AG04450 (cell line): ENCODE results near the gene GNPTG. TPM values are rescaled to one million over a fixed set of nuclear protein-coding genes. Genes with fewer than 3 reads are reported as not detected.

Experiments used
- CTCF ChIA-PET: fragments of 300-600, 350-600 bp; formaldehyde crosslinking; extraction: SDS; loops from one replicate; lab custom pipeline; 2022; ENCODE audit warnings: antibody characterized with exemption, inconsistent platforms; lab: Charles Lee
- POLR2A ChIA-PET: fragments of 350-600 bp; formaldehyde crosslinking; extraction: SDS; loops from one replicate; lab custom pipeline; 2021; ENCODE audit warnings: antibody characterized with exemption, inconsistent platforms; lab: Yijun Ruan, JAX
- DNase-seq: peaks from one replicate; pipeline ENCODE4 v3.0.0-alpha.2; 2011; ENCODE audit warnings: low read depth, low spot score
- H3K27ac ChIP-seq: one replicate; pipeline ENCODE4 v1.5.1; 2012; ENCODE audit warnings: low read depth, low read length, control low read depth
- H3K27me3 ChIP-seq: one replicate; pipeline ENCODE4 v1.6.0; 2012; ENCODE audit warnings: low read length; ENCODE audit not compliant: control insufficient read depth, insufficient read depth
- H3K4me3 ChIP-seq: 2 replicates; pipeline ENCODE4 v1.5.1; 2011; ENCODE audit warnings: mild to moderate bottlenecking, low read depth, low read length, control low read depth
- H3K9me3 ChIP-seq: 2 replicates; pipeline ENCODE4 v1.5.1; 2012; ENCODE audit warnings: low read length; ENCODE audit not compliant: control insufficient read depth, insufficient read depth
- polyA plus RNA-seq: library from polyadenylated mRNA; depleted of rRNA; stranded (reverse); fragments of >200 nt; gene quantifications from 2 replicates; pipeline ENCODE4 v1.2.3, GENCODE V29; 2011
- TF ChIP-seq, protein P1 (sequence below): IDR thresholded peaks from 2 replicates; pipeline ENCODE4 v1.5.1; 2011; ENCODE audit warnings: low read depth, low read length, control low read depth, inconsistent platforms

Gene GNPTG
- polyA plus RNA-seq, 1 experiment: 40.5 TPM

GRCh38 chr16:1315081-1316032 lies 36.4 kb upstream of the GNPTG start:
- no peak for DNase-seq
- CTCF ChIA-PET: no interaction called here
- Histone ChIP-seq H3K4me3 (no peak overlapping the region), H3K27ac (no peak overlapping the region), H3K27me3 (no peaks in the 10 kb centered on the region), H3K9me3 (no peaks in the 10 kb centered on the region; the same call in 1 of the 2 replicates)
- POLR2A ChIA-PET: interaction anchor here (0.6 kb wide), 1 partner anchor 11 kb away, joined by 3 read pairs; no protein-coding TSS in a partner anchor
- TF ChIP-seq, protein P1, sequence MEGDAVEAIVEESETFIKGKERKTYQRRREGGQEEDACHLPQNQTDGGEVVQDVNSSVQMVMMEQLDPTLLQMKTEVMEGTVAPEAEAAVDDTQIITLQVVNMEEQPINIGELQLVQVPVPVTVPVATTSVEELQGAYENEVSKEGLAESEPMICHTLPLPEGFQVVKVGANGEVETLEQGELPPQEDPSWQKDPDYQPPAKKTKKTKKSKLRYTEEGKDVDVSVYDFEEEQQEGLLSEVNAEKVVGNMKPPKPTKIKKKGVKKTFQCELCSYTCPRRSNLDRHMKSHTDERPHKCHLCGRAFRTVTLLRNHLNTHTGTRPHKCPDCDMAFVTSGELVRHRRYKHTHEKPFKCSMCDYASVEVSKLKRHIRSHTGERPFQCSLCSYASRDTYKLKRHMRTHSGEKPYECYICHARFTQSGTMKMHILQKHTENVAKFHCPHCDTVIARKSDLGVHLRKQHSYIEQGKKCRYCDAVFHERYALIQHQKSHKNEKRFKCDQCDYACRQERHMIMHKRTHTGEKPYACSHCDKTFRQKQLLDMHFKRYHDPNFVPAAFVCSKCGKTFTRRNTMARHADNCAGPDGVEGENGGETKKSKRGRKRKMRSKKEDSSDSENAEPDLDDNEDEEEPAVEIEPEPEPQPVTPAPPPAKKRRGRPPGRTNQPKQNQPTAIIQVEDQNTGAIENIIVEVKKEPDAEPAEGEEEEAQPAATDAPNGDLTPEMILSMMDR: no peak

DNA sequence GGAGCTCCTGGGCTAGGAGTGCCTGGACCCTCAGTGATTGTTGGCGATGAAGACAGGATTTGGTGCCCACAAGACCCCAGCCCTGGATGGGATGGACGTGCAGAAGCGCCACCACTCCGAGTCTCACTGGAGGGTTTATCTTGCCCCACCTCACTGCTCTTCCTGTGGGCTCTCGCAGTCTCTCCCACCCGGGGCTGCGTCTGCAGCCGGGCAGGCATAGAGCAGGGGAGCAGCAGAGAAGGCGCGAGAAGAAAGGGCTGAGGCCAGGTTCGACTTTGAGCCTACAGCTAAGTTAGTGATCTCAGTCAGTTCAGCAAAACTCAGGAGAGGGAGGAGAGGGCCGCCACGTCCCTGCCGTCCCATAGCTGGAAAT lies 35.7 kb upstream of the GNPTG start:
- ChIA-PET POLR2A (interaction anchor here (0.6 kb wide), 1 partner anchor 10 kb away, joined by 3 read pairs; no protein-coding TSS in a partner anchor), CTCF (no interaction called here)
- Histone ChIP-seq H3K27me3 (no peaks in the 10 kb centered on the region), H3K9me3 (no peaks in the 10 kb centered on the region; the same call in 1 of the 2 replicates), H3K4me3 (no peak overlapping the region), H3K27ac (no peak overlapping the region)
- TF ChIP-seq, protein P1: no peak
- DNase-seq: no peak

DNA sequence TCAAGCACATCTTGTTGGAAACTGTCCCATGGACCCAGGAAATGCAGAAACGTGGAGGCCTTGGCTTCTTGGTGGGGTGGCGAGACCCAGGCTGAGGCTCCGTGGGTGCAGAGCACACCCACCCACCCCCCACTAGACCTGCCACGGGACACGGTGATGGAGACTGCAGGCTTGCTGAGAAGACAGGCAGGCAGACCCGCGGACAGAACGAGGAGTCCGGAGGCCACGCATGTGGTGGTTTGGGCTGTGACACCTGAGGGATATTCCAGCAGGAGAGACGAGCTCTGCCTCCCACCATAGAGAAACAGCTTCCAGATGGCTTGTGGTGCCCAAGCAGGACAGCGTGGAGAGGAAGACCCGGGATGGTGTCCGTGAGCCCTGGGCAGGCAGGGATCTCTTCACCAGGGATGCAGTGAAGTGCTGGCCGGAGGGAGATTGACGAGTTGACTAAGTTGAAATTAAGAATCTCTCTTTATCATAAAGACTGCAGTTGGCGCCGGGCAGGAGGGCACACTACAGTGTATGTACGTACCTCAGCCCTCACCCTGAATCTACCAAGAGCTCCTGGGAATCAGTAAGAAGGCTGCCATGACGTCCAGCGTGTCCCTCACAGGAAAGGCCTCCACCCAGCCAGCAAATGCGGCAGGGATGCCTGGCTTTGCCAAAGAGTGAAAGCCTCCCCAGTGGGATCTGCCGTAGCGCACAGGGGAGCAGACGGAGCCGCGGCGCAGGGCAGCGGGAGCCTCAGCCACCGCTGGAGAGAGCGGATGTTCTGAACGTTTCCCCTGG lies 34.1 kb upstream of the GNPTG start:
- POLR2A ChIA-PET: no interaction called here
- CTCF ChIA-PET: no interaction called here
- DNase-seq: no peak

DNA sequence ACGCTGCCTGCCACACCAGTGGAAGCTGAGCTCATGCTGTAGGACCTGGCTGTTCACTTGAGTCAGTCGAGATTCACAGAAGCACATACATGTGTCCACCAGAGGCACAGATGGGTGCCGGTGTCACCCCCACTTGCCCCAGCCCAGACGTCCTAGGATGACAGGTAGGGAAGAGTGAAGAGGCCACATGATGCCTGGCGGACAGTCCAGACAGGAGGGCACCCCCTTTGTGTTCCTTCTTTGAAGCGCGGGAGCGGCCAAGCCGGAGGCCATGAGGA lies 33.5 kb upstream of the GNPTG start:
- TF ChIP-seq, protein P1: no peak
- no peak for DNase-seq
- ChIA-PET POLR2A (no interaction called here), CTCF (no interaction called here)
- Histone ChIP-seq H3K4me3 (no peak overlapping the region), H3K27me3 (no peaks in the 10 kb centered on the region), H3K27ac (no peak overlapping the region), H3K9me3 (no peaks in the 10 kb centered on the region; the same call in 1 of the 2 replicates)

More for the DNA sequence above, 34.1 kb upstream of the GNPTG start:
- TF ChIP-seq, protein P1: no peak
- no peaks in the 10 kb centered on the region for H3K27me3 ChIP-seq
- H3K4me3 ChIP-seq: no peak overlapping the region
- no peaks in the 10 kb centered on the region; the same call in 1 of the 2 replicates for H3K9me3 ChIP-seq
- H3K27ac ChIP-seq: no peak overlapping the region
